Measurements from ENCODE around the gene ARID1B.

DNA sequence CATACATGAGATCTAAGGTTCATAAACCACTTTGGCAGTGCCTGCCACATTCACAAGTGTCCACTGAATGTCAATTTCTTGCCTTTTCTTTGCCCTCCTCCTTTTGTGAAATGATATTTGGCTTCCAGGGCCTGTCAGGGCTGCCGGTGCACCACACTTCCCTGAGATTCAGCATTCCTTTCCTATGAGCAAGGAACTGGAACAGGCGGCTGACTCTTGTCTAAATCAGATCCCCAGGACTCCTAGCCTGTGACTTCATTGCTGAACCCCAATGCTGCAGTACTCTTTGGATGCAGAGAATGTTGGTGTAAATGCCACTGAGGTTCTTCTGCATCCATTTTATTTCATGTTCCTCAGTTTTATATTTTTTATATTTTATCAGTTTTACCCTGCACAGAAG is 172.2 kb downstream of the ARID1B start:
- TF ChIP-seq EZH2 (IDR thresholded peaks at IDR 0.05; ENCODE audit: low read length, unreplicated experiment) (no peak), EZH2phosphoT487 (IDR thresholded peaks at IDR 0.05; ENCODE audit: borderline replicate concordance, low read length) (no peak)
- TF ChIP-seq, protein P1, sequence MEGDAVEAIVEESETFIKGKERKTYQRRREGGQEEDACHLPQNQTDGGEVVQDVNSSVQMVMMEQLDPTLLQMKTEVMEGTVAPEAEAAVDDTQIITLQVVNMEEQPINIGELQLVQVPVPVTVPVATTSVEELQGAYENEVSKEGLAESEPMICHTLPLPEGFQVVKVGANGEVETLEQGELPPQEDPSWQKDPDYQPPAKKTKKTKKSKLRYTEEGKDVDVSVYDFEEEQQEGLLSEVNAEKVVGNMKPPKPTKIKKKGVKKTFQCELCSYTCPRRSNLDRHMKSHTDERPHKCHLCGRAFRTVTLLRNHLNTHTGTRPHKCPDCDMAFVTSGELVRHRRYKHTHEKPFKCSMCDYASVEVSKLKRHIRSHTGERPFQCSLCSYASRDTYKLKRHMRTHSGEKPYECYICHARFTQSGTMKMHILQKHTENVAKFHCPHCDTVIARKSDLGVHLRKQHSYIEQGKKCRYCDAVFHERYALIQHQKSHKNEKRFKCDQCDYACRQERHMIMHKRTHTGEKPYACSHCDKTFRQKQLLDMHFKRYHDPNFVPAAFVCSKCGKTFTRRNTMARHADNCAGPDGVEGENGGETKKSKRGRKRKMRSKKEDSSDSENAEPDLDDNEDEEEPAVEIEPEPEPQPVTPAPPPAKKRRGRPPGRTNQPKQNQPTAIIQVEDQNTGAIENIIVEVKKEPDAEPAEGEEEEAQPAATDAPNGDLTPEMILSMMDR (conservative IDR thresholded peaks at IDR 0.05; ENCODE audit: low read depth, low read length), result no peak
